Testis (tissue), 2 donors: ENCODE data around the gene BTRC.

ENCODE experiments used
- POLR2A ChIP-seq: fragments of 450-650 bp; IDR thresholded peaks from one replicate; pipeline ENCODE4 v1.6.1; 2017; ENCODE audit warnings: antibody characterized with exemption, mild to moderate bottlenecking, moderate library complexity
- TF ChIP-seq, protein P1 (sequence below), 3 experiments: fragments of 450-650 bp in 2 of 3; fragments of 200-600 bp in 1 of 3; sonication (generic) in 1 of 3; IDR thresholded peaks; one replicate each; pipeline ENCODE4 v1.5.1; 2016 to 2019; ENCODE audit warnings: antibody characterized with exemption in 3 of 3, mild to moderate bottlenecking in 2 of 3, moderate library complexity in 1 of 3

DNA sequence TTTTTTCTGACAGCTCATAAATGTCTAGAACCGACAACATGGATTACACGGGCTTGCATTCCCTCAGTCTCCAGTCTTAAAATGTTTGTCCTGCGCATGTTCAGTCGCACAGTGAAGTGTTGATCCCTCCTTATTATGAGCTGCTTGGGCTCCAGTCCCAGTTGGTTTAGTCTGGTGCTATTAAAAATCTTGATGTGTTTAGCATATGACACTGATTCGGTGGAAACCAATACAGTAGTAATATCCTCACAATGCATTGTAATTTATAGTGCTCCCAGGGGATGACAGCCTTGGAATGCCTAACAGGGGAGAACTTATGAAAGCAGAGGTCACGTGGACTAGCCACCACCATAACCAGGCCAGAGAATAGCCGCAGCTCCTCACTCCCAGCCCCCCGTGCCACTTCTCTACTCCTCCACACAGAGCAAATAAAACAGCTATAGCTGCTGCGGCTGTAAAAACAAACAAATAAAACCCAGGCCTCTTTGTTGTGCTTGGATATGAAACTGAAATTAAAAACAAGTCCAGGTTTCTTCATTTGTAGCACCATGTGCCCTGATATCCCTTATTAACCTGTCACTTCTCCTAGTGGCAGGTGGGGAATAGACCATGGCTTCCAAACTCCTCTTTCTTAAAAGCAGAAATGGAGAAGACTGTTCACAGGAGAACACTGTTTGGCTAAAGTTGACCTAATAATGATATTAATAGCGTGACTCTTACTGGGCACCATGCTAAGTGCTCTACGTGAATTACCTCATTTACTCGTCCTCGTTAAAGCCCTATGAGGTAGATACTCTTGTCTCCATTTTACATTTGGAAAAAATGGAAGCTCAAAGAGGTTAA is 241.8 kb downstream of the BTRC start:
- TF ChIP-seq POLR2A: no peak
- TF ChIP-seq, protein P1, sequence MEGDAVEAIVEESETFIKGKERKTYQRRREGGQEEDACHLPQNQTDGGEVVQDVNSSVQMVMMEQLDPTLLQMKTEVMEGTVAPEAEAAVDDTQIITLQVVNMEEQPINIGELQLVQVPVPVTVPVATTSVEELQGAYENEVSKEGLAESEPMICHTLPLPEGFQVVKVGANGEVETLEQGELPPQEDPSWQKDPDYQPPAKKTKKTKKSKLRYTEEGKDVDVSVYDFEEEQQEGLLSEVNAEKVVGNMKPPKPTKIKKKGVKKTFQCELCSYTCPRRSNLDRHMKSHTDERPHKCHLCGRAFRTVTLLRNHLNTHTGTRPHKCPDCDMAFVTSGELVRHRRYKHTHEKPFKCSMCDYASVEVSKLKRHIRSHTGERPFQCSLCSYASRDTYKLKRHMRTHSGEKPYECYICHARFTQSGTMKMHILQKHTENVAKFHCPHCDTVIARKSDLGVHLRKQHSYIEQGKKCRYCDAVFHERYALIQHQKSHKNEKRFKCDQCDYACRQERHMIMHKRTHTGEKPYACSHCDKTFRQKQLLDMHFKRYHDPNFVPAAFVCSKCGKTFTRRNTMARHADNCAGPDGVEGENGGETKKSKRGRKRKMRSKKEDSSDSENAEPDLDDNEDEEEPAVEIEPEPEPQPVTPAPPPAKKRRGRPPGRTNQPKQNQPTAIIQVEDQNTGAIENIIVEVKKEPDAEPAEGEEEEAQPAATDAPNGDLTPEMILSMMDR (IDR thresholded peaks at IDR 0.05): no peak
